Inflammatory macrophage treated with lipopolysaccharide for 4 hours (primary cell): ENCODE results near the gene C6orf141.

Experiments
- DNase-seq: peaks from one replicate; pipeline ENCODE4 v3.0.0-alpha.2; 2020

Gene C6orf141

GRCh38 chr6:49540614-49541013 lies 9.9 kb upstream of the C6orf141 start:
- DNase-seq, result no peak

DNA sequence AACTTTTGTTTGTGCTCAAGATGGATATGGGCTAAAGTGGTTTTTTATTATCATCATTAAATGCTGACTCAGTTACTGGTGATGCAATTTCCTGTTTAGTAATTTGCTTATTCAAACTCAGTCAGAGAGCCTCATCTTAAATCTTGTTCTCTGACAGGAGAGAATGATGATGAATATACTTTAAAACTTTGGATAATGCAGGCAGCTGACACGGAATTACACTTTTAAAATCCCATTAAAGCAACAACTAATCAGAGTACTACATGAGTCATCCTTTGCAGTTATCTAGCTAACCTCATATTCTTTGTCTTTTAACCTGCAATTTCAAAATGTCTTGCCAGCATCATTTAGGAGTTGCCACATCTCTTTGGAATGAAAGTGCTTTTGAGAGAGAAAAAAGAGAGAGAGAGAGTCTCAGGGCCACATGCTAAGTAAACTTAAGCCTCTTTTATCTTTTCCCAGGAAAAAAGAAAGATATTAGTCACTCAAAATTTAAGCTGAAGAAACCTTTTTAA lies 9.2 kb upstream of the C6orf141 start:
- peak; percentile 24 for DNase-seq

DNA sequence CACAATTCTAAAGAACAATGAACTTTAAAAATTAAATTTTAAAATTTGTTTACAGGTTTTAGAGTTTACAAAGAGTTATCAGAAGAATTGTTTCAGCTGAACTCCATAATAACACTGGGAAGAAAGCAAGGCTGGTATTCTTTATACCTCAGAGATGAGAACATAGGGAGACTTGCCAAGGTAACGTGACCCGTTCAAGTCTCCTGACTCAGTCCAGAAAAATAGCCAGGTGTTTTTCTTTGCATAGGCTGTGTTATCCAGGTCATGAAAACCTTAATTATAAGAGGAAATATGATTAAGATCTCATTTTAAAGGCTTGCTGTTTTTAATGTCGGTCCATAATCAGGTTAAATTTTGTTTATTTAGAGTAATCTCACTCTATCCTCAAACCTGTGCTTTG lies 8.5 kb upstream of the C6orf141 start:
- no peak for DNase-seq

DNA sequence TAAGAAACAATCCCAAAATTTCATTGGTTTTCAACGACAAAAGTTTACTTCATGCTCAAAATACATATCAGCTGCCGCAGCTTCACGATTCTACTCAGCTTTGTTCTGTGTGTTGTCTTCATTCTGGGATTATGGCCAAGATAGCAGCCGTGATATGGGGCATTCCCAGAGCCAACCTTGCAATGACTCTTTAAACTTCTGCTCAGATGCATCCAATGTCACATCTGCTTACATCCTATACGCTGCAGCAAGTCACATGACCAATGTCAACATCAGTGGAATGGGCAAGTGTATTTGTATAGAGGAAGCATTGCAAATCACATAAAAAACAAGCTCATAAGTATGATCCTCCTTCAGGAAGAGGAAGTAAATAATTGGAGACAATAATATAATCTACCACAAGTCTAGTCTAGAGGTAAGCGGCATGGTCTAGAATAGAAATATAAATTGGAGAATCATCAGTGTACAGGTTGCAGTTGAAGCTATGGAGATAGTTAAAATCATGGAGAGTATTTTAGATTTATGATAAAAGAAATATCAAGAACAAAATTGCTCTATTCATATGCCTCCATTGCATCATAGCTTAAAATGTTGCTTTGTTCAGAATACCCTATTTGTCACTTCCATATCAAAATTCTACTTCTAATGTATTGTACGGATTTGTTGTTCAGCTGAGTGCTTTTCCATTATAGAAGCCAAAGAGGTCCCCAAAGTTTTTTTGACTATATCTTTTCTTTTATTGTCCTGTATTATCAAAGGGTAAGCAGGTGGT lies 7.2 kb upstream of the C6orf141 start:
- peak; percentile 20 for DNase-seq

DNA sequence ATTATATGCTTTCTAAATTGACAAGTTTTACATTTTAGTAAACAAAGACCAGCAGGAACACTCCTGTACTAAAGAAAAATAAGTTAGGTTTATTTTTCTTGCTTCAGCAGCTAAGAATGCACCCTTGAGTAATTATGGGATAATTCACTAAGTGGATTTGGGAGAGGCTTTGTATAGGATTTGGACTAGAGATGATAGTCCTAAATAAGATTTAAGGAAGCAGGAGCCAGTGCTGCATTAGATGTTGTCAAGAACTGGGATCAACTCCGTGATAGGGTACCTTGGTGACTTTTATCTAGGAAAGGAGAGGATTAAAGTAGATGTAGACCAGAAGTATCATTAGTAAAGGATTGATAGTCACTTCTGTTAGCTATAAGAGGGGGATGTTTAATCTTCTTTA lies 4.1 kb upstream of the C6orf141 start:
- DNase-seq, result no peak

DNA sequence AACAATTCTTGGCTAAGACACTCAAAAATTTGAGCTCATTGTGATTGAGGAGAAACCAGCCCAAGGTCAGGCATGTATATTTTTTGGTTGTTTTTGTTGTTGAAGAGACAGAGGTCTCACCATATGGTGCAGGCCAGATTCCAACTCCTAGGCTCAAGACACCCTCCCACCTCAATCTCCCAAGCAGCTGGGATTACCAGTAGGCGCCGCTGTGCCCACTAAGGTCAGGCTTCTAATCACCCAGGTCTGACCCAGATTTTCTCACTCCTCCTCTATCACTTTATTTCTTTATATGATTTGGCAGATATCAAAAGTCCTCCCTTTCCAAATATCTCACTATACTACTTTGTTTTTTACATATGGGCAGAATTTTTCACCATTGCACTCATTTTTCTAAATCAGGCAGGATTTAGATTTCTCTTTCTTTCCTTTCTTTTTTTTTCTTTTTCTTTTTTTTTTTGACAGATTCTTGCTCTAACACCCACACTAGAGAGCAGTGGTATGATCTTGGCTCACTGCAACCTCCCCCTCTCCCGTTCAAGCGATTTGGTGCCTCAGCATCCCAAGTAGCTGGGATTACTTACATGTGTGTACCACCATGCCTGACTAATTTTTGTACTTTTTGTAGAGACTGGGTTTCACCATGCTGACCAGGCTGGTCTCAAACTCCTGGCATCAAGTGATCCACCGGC lies 1.7 kb upstream of the C6orf141 start:
- no peak for DNase-seq

DNA sequence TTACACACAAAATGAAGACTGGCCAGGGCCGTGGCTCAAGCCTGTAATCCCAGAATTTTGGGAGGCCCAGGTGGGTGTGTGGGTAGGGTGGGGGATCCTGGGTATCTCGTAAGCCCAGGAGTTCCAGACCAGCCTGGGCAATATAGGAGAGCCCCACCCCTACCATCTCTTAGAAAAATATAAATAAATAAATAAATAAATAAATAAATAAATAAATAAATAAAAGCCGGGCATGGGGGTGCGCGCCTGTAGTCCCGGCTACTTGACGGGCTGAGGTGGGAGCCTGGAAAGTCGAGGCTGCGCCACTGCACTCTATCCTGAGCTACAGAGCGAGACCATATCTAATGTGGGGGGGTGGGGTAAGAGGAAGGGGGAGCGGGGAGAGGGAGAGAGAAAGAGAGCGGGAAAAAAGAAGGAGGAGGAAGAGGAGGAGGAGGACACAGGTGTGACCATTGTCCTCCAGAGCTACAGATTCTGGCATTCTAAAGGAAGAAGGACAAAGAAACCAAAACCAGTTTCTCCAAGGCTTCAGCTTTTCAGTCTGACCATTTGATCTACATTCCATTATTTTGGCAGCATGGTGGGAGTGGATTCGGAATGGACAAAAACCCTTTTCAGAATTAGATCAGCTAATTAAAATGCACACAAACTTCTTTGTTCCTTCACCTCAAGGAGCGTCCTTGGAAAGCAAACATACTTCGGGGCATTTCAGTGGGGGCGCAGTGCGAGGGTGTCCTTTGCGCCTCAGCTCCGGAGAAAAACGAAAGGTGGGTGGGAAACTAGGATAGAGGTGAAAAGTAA lies 577 bp upstream of the C6orf141 start:
- DNase-seq, result no peak

DNA sequence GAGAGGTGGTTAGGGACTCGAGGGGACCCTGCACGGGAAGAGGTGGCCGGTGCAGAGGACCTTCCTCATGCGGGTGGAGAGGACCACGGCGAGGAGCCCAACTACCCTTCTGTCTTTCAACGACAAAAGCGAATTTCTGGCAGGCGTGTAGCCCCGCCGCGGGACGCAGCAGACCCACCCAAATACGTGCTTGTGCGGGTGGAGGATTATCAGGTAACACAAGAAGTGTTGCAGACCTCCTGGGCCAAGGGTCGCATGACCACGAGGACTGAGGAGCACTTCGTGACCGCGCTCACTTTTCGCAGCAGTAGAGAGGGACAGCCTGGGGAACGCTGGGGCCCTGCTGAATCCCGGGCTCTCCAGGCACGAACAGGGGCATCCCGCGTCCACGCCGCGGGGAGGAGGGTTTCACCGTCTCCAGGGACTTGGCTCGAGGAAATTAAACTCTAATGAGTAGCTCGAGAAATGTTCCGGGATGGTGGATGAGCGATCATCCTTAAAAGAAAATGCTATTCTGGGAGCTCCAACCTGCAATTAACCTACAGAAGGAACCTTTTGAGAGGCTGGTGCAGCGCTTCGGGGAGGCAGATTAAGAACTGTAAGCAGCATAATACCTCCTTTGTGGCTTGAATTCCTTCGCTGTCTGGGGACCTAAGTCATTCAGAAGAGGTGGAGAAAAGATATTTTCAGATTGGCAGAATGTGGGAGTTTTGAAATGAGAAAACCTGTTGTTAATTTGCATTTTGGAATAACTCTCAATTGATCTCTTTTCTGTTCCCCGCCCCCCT lies 804 bp downstream of the C6orf141 start:
- no peak for DNase-seq

- peak; percentile 56 for DNase-seq
Measured at GRCh38 chr6:49551866-49552129, 1.3 kb downstream of the C6orf141 start.

- DNase-seq, result no peak
Measured at GRCh38 chr6:49552596-49552995, 2.1 kb downstream of the C6orf141 start.

DNA sequence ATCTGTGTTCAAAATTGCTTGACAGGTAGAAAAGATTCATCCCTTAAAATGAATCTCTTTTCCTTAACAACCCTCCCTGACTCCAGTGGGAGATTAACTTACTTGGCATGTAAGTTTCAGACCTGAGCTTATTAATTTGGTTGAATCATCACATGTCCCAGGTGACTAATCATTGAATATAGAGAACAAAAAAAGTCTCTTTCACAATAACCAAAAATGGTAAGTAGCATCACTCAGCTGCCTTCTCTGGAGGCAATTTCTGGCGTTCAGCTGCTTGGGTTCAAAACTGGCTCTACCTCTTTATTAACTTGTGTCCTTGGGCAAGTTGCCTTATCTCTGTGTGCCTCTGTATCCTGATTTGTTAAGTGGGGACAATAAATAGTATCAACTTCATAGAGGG lies 2.9 kb downstream of the C6orf141 start:
- no peak for DNase-seq

DNA sequence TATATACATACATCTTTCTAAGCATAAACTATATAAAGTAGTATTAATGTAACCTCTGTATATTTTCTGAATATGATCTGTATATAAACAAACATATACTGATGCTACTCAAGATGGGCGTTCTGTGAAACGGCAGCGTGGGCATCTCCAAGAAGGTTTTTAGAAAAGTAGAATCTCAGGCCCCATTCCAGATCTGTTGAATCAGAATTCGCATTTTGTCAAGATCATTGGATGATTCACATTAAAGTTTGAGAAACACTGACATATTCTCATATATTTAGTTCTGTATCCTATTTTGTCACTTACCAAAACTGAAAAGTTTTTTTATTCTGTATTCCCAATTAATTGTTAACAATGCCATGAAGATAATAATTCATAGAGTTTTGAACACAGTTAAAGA lies 5.5 kb downstream of the C6orf141 start:
- DNase-seq, result no peak

DNA sequence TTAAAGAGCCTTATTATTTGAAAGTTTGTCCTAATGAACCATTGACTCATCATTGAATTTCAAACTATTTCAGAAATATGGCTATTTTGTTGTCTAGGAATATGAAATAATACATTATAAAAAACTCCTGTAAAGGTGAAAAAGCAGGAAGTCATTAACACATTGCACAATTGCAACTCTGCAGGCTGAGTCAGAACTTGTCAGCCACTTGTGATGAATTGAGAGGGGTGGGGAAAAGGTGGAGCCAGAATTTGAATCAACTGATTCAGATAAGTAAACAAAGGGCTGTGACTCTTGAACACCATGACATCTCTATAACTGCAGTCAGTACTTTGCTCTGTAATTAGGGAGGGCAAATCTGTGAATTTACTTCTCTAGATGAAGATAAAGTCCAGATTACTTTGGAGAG lies 6.0 kb downstream of the C6orf141 start:
- peak; percentile 43 for DNase-seq

DNA sequence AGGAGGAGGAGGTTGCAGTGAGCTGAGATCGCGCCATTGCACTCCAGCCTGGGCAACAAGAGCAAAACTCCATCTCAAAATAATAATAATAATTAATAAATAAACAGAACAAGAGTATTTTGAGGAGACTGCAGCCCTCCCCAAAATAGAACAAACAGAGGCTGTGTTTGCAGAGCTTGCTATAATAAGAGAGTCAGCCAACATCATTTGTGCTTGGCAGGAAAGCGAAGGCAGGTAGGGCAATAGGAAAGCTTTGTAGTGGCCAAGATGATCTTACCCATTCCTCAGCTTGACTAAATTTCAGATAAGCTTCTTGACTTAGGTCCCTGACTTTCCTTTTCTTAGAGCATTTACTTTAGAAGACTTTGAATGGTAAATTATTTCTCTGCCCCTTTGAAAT lies 6.7 kb downstream of the C6orf141 start:
- no peak for DNase-seq

GRCh38 chr6:49558238-49558637 lies 7.8 kb downstream of the C6orf141 start:
- DNase-seq, result no peak

GRCh38 chr6:49563006-49563886 lies 12.8 kb downstream of the C6orf141 start:
- no peak for DNase-seq

DNA sequence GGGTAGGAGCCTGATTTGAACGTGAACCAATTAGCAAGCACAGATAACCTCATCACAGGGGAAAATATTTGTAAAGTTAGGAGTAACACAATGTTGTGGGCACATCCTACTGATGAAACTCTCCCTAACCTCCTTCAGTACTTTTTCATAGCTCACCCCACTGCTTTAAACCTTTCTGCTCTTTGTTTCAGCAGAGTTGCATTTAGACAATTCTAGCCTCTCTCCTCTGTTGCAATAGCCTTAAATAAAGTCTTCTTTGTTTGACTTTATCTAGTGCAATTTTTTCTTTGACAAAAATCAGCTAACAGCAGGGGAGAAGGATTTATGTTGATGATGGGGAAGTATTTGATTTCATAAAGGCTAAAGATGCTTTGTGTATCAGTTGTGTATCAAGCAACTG lies 14.1 kb downstream of the C6orf141 start:
- no peak for DNase-seq

DNA sequence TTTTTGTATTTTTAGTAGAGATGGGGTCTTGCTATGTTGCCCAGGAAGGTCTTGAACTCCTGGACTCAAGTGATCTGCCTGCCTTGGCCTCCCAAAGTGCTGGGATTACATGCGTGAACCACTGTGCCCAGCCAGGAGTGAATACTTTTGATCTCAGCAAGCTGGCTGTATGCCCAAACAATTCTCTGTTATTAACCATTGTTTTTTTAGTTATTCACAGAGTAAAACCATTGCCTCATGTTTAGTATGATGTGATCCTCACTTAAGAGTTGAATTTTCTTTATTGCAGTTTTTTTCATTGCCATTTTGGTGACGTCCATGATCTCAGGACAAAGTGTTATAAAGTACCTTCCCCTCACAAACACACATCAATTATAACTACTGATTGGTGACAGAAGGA lies 14.8 kb downstream of the C6orf141 start:
- no peak for DNase-seq

GRCh38 chr6:49565855-49566254 lies 15.4 kb downstream of the C6orf141 start:
- DNase-seq, result no peak

GRCh38 chr6:49570474-49571079 lies 20.1 kb downstream of the C6orf141 start:
- no peak for DNase-seq

GRCh38 chr6:49576618-49577017 lies 26.1 kb downstream of the C6orf141 start:
- no peak for DNase-seq

GRCh38 chr6:49579649-49580048 lies 29.2 kb downstream of the C6orf141 start:
- DNase-seq, result no peak
